GM21717 (cell line): ENCODE data around the gene LOXL4.

Source experiments
- ATAC-seq: cut with Tn5 transposase; IDR thresholded peaks from one replicate; pipeline ENCODE4 v1.9.1; 2021; ENCODE audit warnings: mild to moderate bottlenecking, moderate library complexity; ENCODE audit not compliant: unreplicated experiment

Gene LOXL4

DNA sequence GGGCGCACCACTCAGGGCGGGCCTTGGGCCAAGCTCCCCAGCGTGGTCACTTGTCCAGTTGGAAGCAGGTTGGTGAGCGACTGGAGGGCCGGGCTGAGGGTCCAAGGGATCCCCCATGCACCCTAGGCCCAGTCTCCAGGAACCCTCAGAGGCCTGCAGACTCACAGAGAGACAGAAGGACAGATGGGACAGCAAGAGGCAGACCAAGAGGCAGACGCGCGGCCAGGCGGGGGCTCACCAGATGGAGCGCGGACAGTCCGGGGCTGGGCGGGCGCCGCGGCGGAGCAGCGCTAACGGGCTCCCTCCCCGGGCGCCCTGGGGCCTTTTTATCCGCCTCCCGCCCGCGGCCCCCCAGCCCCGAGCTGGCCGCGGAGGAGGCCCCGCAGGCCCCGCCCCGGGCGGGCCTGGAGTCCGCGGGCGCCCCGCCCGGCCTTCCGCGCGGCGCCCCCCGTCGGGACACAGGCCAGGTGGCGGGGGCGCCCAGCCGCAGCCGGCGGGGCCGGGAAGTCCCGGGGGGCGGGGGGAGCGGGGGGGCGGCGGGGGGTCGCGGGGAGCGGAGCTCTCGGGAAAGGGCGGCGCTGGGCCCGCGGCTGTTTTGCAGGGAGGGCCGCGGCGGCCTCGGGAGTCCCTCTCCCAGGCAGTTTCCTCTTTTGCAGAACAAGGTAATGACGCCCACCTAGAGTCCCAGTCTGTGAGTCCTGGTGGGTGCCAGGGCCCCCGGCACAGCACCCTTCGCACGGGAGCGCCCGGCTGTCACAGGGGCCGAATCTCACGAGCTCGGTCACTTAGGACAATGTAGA lies at the start of gene LOXL4:
Gene LOXL4 (minus strand): TSS at position 301 of the 800 bp plus-strand sequence. CDS start 5,175 bp downstream, outside the sequence.
- no peak for ATAC-seq

- ATAC-seq, result no peak
These were observed 48.7 kb upstream of the LOXL4 start for GRCh38 chr10:98316661-98317060.

- no peak for ATAC-seq
These were observed 48.2 kb upstream of the LOXL4 start for GRCh38 chr10:98316170-98316569.

GRCh38 chr10:98314532-98315284 lies 46.7 kb upstream of the LOXL4 start:
- ATAC-seq, result no peak

GRCh38 chr10:98313598-98313997 lies 45.6 kb upstream of the LOXL4 start:
- ATAC-seq, result no peak

- no peak for ATAC-seq
These were observed 44.8 kb upstream of the LOXL4 start for GRCh38 chr10:98312822-98313221.

DNA sequence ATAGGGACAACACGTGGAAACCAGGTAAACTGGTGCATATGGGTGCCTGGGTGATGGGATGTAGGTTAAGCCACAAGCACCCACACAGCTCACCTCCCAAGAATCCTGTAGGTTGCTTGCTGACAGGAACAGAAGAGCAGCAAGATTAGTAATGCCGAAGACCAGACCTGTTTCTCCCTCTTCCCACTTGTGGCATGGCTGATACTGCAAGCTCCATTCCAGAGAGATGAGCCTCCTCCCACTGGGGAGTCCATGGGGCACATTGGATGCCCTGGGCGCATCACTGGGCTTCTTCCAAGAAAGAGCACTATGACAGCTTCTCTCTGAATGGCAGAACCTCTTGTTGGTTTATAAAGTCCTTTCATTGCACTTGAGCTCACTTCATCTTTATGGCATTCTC lies 44.4 kb upstream of the LOXL4 start:
- ATAC-seq, result no peak

- ATAC-seq, result no peak
These were observed 42.7 kb upstream of the LOXL4 start for GRCh38 chr10:98310701-98311100.

GRCh38 chr10:98309366-98310355 lies 41.7 kb upstream of the LOXL4 start:
- ATAC-seq, result no peak

GRCh38 chr10:98308669-98309365 lies 40.8 kb upstream of the LOXL4 start:
- ATAC-seq, result no peak

- no peak for ATAC-seq
These were observed 40.0 kb upstream of the LOXL4 start for GRCh38 chr10:98307916-98308541.

- no peak for ATAC-seq
These were observed 38.5 kb upstream of the LOXL4 start for GRCh38 chr10:98306501-98306900.

- no peak for ATAC-seq
These were observed 35.6 kb upstream of the LOXL4 start for GRCh38 chr10:98303569-98303968.

DNA sequence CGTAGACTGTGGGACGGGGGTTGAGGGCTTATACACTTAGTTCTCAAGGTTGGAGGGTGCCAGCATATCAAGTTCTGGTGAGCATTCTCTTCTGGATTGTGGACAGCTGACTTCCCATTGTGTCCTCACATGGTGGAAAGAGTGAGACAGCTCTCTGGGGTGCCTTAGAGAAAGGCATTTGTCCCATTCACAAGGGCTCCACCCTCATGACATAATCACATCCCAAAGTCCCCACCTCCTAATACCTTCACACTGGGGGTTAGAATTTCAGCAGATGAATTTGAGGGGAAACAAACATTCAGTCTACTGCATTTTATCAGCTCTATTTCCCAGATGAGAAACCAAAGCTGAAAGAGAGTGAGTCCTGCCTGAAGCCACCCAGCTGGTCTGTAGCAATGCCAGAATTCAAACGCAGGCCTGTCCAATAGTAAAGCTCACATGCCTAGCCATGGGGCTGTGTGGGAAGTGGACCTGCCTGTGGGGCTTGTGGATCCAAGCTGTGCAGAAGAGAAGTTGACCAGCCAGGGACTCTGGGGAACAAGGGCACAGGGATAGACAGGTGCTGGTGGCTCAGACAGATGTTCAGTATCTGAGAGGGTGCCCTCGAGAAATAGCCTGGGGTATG lies 34.9 kb upstream of the LOXL4 start:
- no peak for ATAC-seq

GRCh38 chr10:98301664-98302319 lies 33.8 kb upstream of the LOXL4 start:
- no peak for ATAC-seq

DNA sequence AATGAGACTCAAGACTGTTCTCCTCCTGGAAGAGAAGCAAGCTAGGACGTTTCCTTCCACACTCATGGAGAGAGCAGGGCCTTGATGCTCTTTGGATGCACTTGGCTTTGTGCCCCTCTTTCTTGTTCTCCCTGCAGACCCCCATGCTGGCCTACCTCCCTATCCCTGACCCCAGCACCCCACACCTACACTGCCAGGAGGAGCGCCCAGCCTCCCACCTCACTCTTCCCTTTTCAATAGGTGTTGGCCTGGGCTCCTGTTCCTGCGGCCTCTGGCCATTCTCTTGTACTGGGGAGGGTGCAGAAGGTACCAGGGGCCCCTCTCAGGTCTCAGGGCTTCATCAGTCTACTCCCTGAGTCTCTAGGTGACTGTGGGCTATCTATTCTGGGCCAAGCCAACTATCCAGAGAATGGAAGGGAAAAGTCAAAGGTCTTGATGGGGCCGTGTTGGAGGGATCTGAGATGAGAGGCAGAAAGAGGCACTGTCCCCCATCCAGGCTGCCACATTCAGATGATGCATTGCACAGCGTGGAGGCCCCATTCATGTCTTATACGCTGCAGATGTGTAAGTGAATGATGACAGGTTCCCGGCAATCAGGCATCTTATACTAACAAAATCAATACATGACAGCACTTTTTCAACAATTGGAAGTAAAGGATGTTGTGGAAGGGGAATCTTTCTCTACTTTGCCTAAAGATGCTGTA lies 32.7 kb upstream of the LOXL4 start:
- ATAC-seq, result no peak

- ATAC-seq, result no peak
These were observed 31.3 kb upstream of the LOXL4 start for GRCh38 chr10:98299341-98299740.

DNA sequence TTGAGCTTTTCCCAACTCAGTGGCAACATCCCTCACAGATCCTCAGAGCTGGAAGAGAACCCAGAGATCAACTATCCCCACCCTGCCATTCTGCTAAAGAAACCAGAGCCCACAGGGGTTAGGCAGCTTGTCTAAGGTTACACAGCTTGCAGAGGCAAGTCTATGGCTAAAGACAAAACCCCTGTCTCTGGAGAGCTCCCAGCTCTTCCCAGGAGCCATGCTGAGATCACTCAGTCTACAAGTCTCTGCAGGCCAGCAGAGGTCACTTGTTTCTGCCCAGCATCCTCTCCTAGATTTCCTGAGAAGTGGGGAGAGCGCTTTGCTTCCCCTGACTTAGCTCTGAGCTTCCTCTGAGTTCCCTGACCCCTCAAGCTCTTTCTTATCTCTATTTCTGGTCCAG lies 28.5 kb upstream of the LOXL4 start:
- ATAC-seq, result no peak
